DMS114 treated with DMSO at 0.1 percent for 48 hours (cell line): ENCODE results near the gene PLEKHJ1.

Experiments
- DNase-seq: peaks from one replicate; lab custom pipeline; 2025; ENCODE audit not compliant: unreplicated experiment; lab: John Stamatoyannopoulos, UW

Gene PLEKHJ1

GRCh38 chr19:2224754-2225349 is 11.3 kb downstream of the PLEKHJ1 start:
- no peak for DNase-seq

GRCh38 chr19:2223959-2224358 is 12.2 kb downstream of the PLEKHJ1 start:
- DNase-seq: no peak

GRCh38 chr19:2223391-2223790 is 12.7 kb downstream of the PLEKHJ1 start:
- no peak for DNase-seq

GRCh38 chr19:2221918-2222317 is 14.2 kb downstream of the PLEKHJ1 start:
- no peak for DNase-seq

DNA sequence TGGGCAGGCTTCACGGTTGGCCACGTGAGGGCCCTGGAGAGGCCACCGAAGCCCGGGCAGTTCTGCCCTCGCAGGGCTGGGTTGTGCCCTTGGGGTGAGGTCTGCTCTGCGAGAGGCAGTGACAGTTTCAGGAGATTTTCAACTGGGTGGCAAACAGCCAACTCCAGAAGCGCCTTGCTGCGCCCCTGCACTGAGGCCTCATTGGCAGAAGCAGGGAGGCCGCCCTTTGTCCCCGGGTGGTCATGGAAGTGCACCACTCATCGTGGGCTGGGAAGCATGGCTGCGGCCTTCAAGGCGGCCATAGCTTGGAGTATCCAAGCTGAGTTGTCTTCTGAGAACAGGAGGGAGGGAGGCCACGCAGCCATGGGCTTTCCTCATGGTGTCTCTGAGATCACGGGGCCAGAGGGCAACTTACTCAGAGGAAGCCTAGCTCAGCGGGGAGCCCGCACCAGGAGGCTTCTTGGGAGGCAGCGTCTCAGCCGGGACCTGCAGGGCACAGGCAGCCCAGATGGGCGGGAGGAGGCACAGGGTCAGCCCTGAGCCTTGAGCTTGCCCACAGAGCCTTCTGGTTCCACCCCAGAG is 14.8 kb downstream of the PLEKHJ1 start:
- no peak for DNase-seq

- no peak for DNase-seq
These were observed 16.4 kb downstream of the PLEKHJ1 start for GRCh38 chr19:2219726-2220125.

- no peak for DNase-seq
These were observed 18.5 kb downstream of the PLEKHJ1 start for GRCh38 chr19:2217591-2217990.

- no peak for DNase-seq
These were observed 19.5 kb downstream of the PLEKHJ1 start for GRCh38 chr19:2216361-2217225.

GRCh38 chr19:2215281-2215751 is 20.8 kb downstream of the PLEKHJ1 start:
- no peak for DNase-seq

DNA sequence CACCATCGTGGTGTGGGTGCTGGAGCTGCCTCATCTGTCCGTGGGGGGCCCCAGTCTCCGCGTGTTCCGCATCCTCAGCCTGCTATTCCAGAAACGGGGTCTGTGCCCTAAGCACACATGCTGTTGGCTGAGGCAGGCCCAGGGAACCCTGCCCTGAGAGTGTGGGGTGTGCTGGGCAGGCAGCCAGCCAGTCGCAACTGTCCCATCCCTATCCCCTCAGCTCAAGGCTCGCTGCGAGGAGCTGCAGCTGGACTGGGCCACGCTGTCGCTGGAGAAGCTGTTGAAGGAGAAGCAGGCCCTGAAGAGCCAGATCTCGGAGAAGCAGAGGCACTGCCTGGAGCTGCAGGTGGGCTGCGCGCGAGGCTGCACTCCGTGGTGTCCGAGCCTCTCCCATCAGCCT is 21.9 kb downstream of the PLEKHJ1 start:
- no peak for DNase-seq

GRCh38 chr19:2213799-2214198 is 22.3 kb downstream of the PLEKHJ1 start:
- no peak for DNase-seq

- no peak for DNase-seq
These were observed 23.0 kb downstream of the PLEKHJ1 start for GRCh38 chr19:2212861-2213711.

DNA sequence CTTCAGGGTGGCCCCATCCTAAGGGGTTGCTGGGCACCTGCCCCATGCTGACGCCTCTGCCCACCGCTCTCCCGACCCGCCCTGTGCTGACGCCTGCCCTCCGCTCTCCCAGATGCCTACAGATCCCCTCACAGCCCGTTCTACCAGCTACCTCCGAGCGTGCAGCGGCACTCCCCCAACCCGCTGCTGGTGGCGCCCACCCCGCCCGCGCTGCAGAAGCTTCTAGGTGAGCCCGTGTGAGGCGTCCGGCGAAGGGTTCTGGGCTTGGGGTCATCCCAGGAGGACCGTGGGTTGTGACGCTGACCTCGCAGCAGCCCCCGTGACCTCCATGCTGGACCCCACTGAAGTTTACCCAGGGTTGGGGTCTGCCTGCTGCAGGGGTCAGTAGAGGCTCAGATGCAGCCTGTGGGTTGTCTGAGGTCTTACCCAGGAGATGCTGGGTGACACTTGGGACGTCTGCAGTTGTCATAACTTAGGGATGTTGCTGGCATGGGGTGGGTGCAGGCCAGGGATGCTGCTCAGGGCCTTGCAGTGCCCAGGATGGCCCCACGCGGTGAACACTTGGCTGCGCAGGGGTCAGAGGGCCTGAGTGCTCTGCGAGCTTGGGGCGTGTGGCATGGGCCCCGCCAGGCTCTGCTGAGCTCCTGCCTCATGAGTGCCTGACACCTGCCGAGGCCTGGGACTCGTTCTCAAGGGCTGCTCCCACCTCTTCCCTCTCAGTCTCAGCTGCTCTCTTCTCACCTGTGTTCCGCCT is 25.0 kb downstream of the PLEKHJ1 start:
- DNase-seq: no peak

DNA sequence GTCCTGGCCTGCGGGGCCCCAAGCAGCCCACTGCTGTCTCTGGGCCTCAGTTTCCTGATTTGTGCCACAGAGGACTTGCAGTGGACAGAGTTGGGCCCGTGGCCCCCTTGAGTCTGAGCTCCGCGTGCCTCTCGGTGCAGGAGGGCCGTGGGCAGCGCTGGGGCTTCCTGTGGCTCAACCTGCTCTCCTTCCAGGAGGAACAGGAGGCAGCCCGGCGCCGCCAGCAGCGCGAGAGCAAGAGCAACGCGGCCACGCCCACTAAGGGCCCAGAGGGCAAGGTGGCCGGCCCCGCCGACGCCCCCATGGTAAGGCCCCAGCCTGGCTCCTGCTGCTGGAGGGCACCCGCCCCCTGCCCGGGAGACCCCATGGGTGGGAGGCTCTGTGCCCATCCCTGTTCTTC is 25.9 kb downstream of the PLEKHJ1 start:
- DNase-seq: no peak

- no peak for DNase-seq
These were observed 26.7 kb downstream of the PLEKHJ1 start for GRCh38 chr19:2209408-2209807.

DNA sequence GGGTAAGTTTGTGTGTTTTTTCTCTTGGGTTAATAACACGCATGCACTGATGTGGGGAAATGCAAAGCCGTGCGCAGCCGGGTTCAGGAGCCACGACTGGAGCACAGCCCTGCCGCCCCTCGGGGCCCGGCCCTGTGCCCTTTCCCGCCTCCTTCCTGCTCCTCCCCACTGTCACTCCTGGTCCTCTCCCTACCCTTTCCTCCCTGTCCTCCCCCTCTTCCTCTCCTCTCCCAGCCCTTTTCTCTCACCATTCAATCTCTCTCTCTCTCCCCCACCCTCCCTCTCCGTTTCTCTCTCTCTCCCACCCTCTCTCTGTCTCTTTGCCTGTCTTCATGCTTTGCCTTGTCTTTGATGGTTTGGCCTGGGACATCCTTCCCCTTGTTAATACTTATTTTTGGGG is 27.2 kb downstream of the PLEKHJ1 start:
- DNase-seq: no peak

DNA sequence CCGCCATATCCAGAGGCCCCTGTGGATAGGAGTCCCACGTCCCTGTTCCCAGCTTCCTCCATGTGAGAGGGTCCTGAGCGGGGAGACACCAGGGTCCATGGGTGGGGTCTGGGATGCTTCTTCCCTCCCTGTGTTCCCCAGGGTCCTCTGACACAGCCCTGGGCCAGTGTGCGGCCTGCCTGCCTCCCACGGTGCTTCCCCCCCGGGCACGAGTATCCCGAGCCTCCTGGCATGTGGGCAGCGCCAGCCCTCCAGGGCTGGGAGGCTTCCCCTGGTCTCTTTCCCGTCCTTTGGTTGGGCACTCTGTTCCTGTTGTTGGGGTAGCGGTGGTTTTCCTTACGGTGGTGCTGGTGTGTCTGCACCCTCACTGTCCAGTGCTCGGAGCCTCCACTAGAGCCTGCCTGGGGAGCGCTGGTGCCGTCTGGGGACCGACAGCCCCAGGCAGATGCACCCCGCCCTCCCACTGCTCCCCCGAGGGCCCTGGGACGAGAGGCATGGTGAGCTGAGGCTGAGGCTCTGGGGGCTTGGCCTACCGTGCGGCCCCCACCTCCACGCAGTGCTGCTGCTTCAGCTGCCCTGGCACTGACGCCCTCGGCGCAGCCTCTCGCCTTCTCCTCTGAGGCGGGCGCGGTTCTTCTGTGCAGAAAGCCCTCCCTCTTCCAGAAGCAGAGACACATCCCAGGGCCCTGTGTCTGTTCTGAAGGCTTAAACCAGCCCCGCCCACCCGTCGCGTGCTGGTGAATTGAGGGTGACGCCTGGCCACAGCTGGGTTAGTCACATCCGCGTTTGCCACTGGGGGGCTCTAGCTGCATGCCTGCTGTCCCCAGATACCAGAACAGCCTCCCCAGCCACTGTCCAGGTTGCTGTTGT is 27.9 kb downstream of the PLEKHJ1 start:
- no peak for DNase-seq

DNA sequence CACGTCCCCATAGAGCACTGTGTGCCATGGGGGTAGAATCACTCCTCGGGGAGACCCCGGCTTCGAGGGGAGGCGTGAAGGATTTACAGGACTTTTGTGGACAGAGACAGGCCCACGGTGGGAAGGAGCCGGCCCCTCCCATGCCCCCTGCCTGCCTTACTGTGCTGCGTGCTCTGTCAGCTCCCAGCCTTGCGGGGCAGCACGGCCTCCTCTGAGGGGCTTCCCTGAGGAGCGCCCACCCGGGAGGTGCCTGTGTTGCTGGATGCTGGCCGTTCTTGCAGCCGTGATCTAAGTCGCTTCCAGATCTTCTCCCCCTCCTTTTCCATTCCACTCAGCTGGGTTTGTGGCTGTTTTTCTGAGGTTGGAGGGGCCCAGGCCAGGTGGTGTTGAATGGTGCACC is 29.1 kb downstream of the PLEKHJ1 start:
- no peak for DNase-seq

DNA sequence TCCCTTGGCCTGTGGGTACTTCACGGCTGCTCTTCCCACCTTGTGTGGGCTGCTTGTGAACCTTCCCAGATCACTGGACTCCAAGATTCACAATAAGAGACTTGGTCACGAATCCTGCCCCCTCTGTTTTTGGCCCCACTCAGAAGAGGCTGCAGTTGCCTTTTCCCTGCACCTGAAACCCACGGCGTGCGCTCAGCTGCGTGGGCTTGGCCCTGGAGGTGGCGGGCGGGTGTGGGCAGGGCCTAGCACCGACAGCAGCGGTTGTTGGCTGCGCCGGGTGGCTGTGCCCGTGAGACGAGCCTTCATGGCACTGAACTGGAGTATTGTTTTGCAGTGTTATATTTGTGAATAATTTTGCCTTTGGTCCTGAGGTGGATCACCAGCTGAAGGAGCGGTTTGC is 33.8 kb downstream of the PLEKHJ1 start:
- no peak for DNase-seq
